Measurements from ENCODE around the gene CSF2. TPM values are rescaled to one million over a fixed set of nuclear protein-coding genes. Genes with fewer than 3 reads are reported as not detected.

Gene CSF2
- total RNA-seq, 2 experiments from 2014 or later = 61.5 to 64.1 TPM

- ATAC-seq (no peak), DNase-seq (no peak)
- no peaks in the 10 kb centered on the region for H3K36me3 Mint-ChIP-seq (ENCODE audit: low read depth)
- H3K27ac Mint-ChIP-seq = no peak overlapping the region
- no peaks in the 10 kb centered on the region for H3K4me1 Mint-ChIP-seq (ENCODE audit: low read depth)
- CTCF ChIA-PET = interaction anchor here (1.3 to 2.1 kb wide), 2 partner anchors 13 to 15 kb away, joined by 3 to 10 read pairs; no protein-coding TSS in a partner anchor
- H3K9me3 Mint-ChIP-seq = no peaks in the 10 kb centered on the region
- no peaks in the 10 kb centered on the region for H3K27me3 Mint-ChIP-seq
- POLR2A ChIA-PET = no interaction called here
- intact Hi-C loops (cut with micrococcal nuclease) = no loop called here
- TF ChIP-seq CTCF (IDR thresholded peaks at IDR 0.05) = no peak
- no peak overlapping the region for H3K4me3 Mint-ChIP-seq
Measured at GRCh38 chr5:132049559-132049958, 24.0 kb upstream of the CSF2 start.

GRCh38 chr5:132050136-132050535, 23.5 kb upstream of the CSF2 start:
- no peaks in the 10 kb centered on the region for H3K27me3 Mint-ChIP-seq
- ATAC-seq = no peak
- intact Hi-C loops (cut with micrococcal nuclease) = loop anchor here (10.0 kb wide), 1 partner anchor 75 kb away; no protein-coding TSS in a partner anchor
- no peak for DNase-seq
- no peaks in the 10 kb centered on the region for H3K4me1 Mint-ChIP-seq (ENCODE audit: low read depth)
- no peak overlapping the region for H3K27ac Mint-ChIP-seq
- H3K4me3 Mint-ChIP-seq = no peak overlapping the region
- H3K9me3 Mint-ChIP-seq = no peaks in the 10 kb centered on the region
- no peaks in the 10 kb centered on the region for H3K36me3 Mint-ChIP-seq (ENCODE audit: low read depth)
- no peak for TF ChIP-seq CTCF (IDR thresholded peaks at IDR 0.05)
- CTCF ChIA-PET = interaction anchor here (1.3 to 2.1 kb wide), 2 partner anchors 13 to 15 kb away, joined by 3 to 10 read pairs; no protein-coding TSS in a partner anchor
- POLR2A ChIA-PET = no interaction called here

- no peak overlapping the region for H3K4me3 Mint-ChIP-seq
- peaks cover 4% of the 10 kb centered on the region for H3K4me1 Mint-ChIP-seq (ENCODE audit: low read depth)
- ATAC-seq = no peak
- ChIA-PET CTCF (interaction anchor here (2.1 kb wide), 1 partner anchor 12 kb away, joined by 10 read pairs; no protein-coding TSS in a partner anchor), POLR2A (no interaction called here)
- H3K27me3 Mint-ChIP-seq = no peaks in the 10 kb centered on the region
- H3K9me3 Mint-ChIP-seq = no peaks in the 10 kb centered on the region
- no peak for DNase-seq
- no peak for TF ChIP-seq CTCF (IDR thresholded peaks at IDR 0.05)
- H3K36me3 Mint-ChIP-seq (ENCODE audit: low read depth) = no peaks in the 10 kb centered on the region
- intact Hi-C loops (cut with micrococcal nuclease) = loop anchor here (10.0 kb wide), 1 partner anchor 76 kb away; no protein-coding TSS in a partner anchor
- H3K27ac Mint-ChIP-seq = no peak overlapping the region
Measured at GRCh38 chr5:132050661-132051552, 22.7 kb upstream of the CSF2 start.

GRCh38 chr5:132052520-132052919, 21.1 kb upstream of the CSF2 start:
- intact Hi-C loops (cut with micrococcal nuclease) = loop anchor here (10.0 kb wide), 1 partner anchor 78 kb away; no protein-coding TSS in a partner anchor
- CTCF ChIA-PET = interaction anchor here (0.7 to 2.4 kb wide), 2 partner anchors 11 to 13 kb away, joined by 3 to 18 read pairs; no protein-coding TSS in a partner anchor
- Mint-ChIP-seq H3K9me3 (no peaks in the 10 kb centered on the region), H3K4me1 (ENCODE audit: low read depth) (peaks cover 19% of the 10 kb centered on the region), H3K4me3 (no peak overlapping the region), H3K27ac (no peak overlapping the region), H3K36me3 (ENCODE audit: low read depth) (no peaks in the 10 kb centered on the region), H3K27me3 (no peaks in the 10 kb centered on the region)
- TF ChIP-seq CTCF (IDR thresholded peaks at IDR 0.05) = no peak
- POLR2A ChIA-PET = no interaction called here
- ATAC-seq (no peak), DNase-seq (no peak)

- no peak overlapping the region for H3K4me3 Mint-ChIP-seq
- ATAC-seq (no peak), DNase-seq (no peak)
- ChIA-PET CTCF (interaction anchor here (1.3 to 2.4 kb wide), 2 partner anchors 10 to 46 kb away, joined by 4 to 18 read pairs; no protein-coding TSS in a partner anchor), POLR2A (no interaction called here)
- no peaks in the 10 kb centered on the region for H3K27me3 Mint-ChIP-seq
- H3K4me1 Mint-ChIP-seq (ENCODE audit: low read depth) = peaks cover 23% of the 10 kb centered on the region
- no peak overlapping the region for H3K27ac Mint-ChIP-seq
- intact Hi-C loops (cut with micrococcal nuclease) = loop anchor here (10.0 kb wide), 1 partner anchor 79 kb away; no protein-coding TSS in a partner anchor
- H3K9me3 Mint-ChIP-seq = no peaks in the 10 kb centered on the region
- H3K36me3 Mint-ChIP-seq (ENCODE audit: low read depth) = no peaks in the 10 kb centered on the region
- TF ChIP-seq CTCF (IDR thresholded peaks at IDR 0.05) = no peak
Measured at GRCh38 chr5:132053483-132053882, 20.1 kb upstream of the CSF2 start.
